ENCODE measurements around the gene SNX20. TPM values are rescaled to one million over a fixed set of nuclear protein-coding genes. Genes with fewer than 3 reads are reported as not detected.

SNX20 gene
- total and polyA plus RNA-seq, 10 of the 15 experiments (the other 5 are each of a cell fraction or from before 2014, with no cell fraction given): 4.6 to 30.8 (median 21.9) TPM

GRCh38 chr16:50685462-50686063 lies 4.5 kb upstream of the SNX20 start (continued):
- TF ChIP-seq MEF2B (IDR thresholded peaks at IDR 0.05; ENCODE audit: partially characterized antibody, poor library complexity, severe bottlenecking) (no peak), TCF3 (IDR thresholded peaks at IDR 0.05; ENCODE audit: borderline replicate concordance, insufficient read depth, low read depth, low read length) (peak; percentile 64; the same call in 1 of the 2 replicates), SMARCA5 (IDR thresholded peaks at IDR 0.05) (no peak), SPI1 (IDR thresholded peaks at IDR 0.05; ENCODE audit: borderline replicate concordance, insufficient read depth, low read depth, low read length) (0 out of 2 replicates have a peak, but pooled peaks have one; percentile 0), TAF1 (IDR thresholded peaks at IDR 0.05; ENCODE audit: borderline replicate concordance, low read depth, low read length) (no peak), ZBTB11 (CRISPR knock-in tag; IDR thresholded peaks at IDR 0.05) (no peak)

GRCh38 chr16:50684823-50685461 lies 3.8 kb upstream of the SNX20 start:
- ChIA-PET RAD21 (ENCODE audit: unreplicated experiment) (interaction anchor here (0.6 to 29.0 kb wide), 8 partner anchors 8 to 530 kb away, joined by 3 to 578 read pairs (median 3); partner anchors contain the start of gene CYLD), POLR2A (interaction anchor here (0.6 to 8.0 kb wide), 6 partner anchors 11 to 371 kb away, joined by 3 to 116 read pairs (median 15); partner anchors contain the start of gene CYLD), SMC1A (ENCODE audit: uncharacterized antibody, unreplicated experiment) (interaction anchor here (0.6 to 24.8 kb wide), 7 partner anchors 12 to 65 kb away, joined by 3 to 600 read pairs (median 7); partner anchors contain the start of genes CYLD and NOD2), CTCF (interaction anchor here (1.2 to 13.2 kb wide), 8 partner anchors 11 to 121 kb away, joined by 3 to 257 read pairs (median 9); partner anchors contain the start of gene CYLD)
- Histone ChIP-seq H2AFZ (ENCODE audit: control insufficient read depth, low read depth, low read length) (peak overlapping the region; percentile 73), H4K20me1 (ENCODE audit: control insufficient read depth, insufficient read depth) (no peaks in the 10 kb centered on the region), H3K27ac (ENCODE audit: control insufficient read depth, insufficient read depth) (peak overlapping the region; percentile 86), H3K27me3 (replicated peaks in 1 of 2; ENCODE audit: control insufficient read depth in 2 of 2, insufficient read depth in 2 of 2, low read length in 1 of 2) (no peaks in the 10 kb centered on the region), H3K4me3 (no peak overlapping the region), H3K79me2 (ENCODE audit: control insufficient read depth, insufficient read depth, low read length) (peaks cover 21% of the 10 kb centered on the region), H3K36me3 (ENCODE audit: control insufficient read depth in 2 of 2, insufficient read depth in 2 of 2, low read length in 1 of 2) (no peaks in the 10 kb centered on the region), H3K9ac (ENCODE audit: control insufficient read depth, insufficient read depth, low read length) (peak overlapping the region; percentile 38), H3K4me1 (ENCODE audit: control insufficient read depth, insufficient read depth, low read length) (peaks cover 53% of the 10 kb centered on the region), H3K9me3 (replicated peaks; ENCODE audit: control insufficient read depth, insufficient read depth, low read length) (no peaks in the 10 kb centered on the region), H3K4me2 (ENCODE audit: control insufficient read depth, insufficient read depth) (peak overlapping the region; percentile 69)
- 2% methylated on average over 11 of the region's 11 CpGs for WGBS (ENCODE audit: insufficient coverage, insufficient replicate concordance, low lambda C conversion rate, missing lambda C conversion rate)
- intact Hi-C loops (cut with micrococcal nuclease; ENCODE audit: unreplicated experiment): loop anchor here (1.0 to 5.0 kb wide), 3 partner anchors 11 to 413 kb away; no protein-coding TSS in a partner anchor
- ATAC-seq (peak; percentile 51), DNase-seq (ENCODE audit: low read depth, low spot score) (no peak), FAIRE-seq (peak; percentile 18)
- no TSS peak for BruUV-seq (replicated peaks)
- in situ Hi-C loops (cut with MboI): no loop called here
- no peak for TF ChIP-seq ELK1 (IDR thresholded peaks at IDR 0.05; ENCODE audit: low read depth, low read length)
- TF ChIP-seq, protein P1, sequence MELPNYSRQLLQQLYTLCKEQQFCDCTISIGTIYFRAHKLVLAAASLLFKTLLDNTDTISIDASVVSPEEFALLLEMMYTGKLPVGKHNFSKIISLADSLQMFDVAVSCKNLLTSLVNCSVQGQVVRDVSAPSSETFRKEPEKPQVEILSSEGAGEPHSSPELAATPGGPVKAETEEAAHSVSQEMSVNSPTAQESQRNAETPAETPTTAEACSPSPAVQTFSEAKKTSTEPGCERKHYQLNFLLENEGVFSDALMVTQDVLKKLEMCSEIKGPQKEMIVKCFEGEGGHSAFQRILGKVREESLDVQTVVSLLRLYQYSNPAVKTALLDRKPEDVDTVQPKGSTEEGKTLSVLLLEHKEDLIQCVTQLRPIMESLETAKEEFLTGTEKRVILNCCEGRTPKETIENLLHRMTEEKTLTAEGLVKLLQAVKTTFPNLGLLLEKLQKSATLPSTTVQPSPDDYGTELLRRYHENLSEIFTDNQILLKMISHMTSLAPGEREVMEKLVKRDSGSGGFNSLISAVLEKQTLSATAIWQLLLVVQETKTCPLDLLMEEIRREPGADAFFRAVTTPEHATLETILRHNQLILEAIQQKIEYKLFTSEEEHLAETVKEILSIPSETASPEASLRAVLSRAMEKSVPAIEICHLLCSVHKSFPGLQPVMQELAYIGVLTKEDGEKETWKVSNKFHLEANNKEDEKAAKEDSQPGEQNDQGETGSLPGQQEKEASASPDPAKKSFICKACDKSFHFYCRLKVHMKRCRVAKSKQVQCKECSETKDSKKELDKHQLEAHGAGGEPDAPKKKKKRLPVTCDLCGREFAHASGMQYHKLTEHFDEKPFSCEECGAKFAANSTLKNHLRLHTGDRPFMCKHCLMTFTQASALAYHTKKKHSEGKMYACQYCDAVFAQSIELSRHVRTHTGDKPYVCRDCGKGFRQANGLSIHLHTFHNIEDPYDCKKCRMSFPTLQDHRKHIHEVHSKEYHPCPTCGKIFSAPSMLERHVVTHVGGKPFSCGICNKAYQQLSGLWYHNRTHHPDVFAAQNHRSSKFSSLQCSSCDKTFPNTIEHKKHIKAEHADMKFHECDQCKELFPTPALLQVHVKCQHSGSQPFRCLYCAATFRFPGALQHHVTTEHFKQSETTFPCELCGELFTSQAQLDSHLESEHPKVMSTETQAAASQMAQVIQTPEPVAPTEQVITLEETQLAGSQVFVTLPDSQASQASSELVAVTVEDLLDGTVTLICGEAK (IDR thresholded peaks at IDR 0.05; ENCODE audit: borderline replicate concordance): no peak
- TF ChIP-seq FOXK2 (IDR thresholded peaks at IDR 0.05): no peak
- TF ChIP-seq SIN3A (IDR thresholded peaks at IDR 0.05; ENCODE audit: low read depth, low read length): no peak
- no peak for TF ChIP-seq MXI1 (IDR thresholded peaks at IDR 0.05; ENCODE audit: low read depth, low read length)

All from GM12878 (cell line).